Raji (cell line): ENCODE results near the gene PCCA.

Source experiments
- POLR2A ChIP-seq: IDR thresholded peaks from 2 replicates; pipeline ENCODE4 v1.6.1; 2011; ENCODE audit warnings: low read depth, low read length, control low read depth; ENCODE audit not compliant: insufficient read depth

PCCA gene

GRCh38 chr13:100244431-100244830 lies 155.5 kb downstream of the PCCA start:
- TF ChIP-seq POLR2A = no peak

GRCh38 chr13:100245104-100245503 lies 156.2 kb downstream of the PCCA start:
- no peak for TF ChIP-seq POLR2A

GRCh38 chr13:100247937-100248336 lies 159.0 kb downstream of the PCCA start:
- no peak for TF ChIP-seq POLR2A

- TF ChIP-seq POLR2A = no peak
Observed at GRCh38 chr13:100254002-100254401, 165.1 kb downstream of the PCCA start.

- no peak for TF ChIP-seq POLR2A
Observed at GRCh38 chr13:100262404-100262803, 173.5 kb downstream of the PCCA start.

GRCh38 chr13:100266026-100266425 lies 177.1 kb downstream of the PCCA start:
- TF ChIP-seq POLR2A = no peak

- no peak for TF ChIP-seq POLR2A
Observed at GRCh38 chr13:100269837-100270236, 180.9 kb downstream of the PCCA start.

- no peak for TF ChIP-seq POLR2A
Observed at GRCh38 chr13:100273138-100273537, 184.2 kb downstream of the PCCA start.

GRCh38 chr13:100273552-100273951 lies 184.7 kb downstream of the PCCA start:
- TF ChIP-seq POLR2A = no peak

GRCh38 chr13:100274942-100275506 lies 186.1 kb downstream of the PCCA start:
- no peak for TF ChIP-seq POLR2A

GRCh38 chr13:100275746-100276145 lies 186.9 kb downstream of the PCCA start:
- no peak for TF ChIP-seq POLR2A

GRCh38 chr13:100280681-100281080 lies 191.8 kb downstream of the PCCA start:
- no peak for TF ChIP-seq POLR2A

GRCh38 chr13:100290165-100290801 lies 201.4 kb downstream of the PCCA start:
- TF ChIP-seq POLR2A = no peak

GRCh38 chr13:100291624-100292023 lies 202.7 kb downstream of the PCCA start:
- TF ChIP-seq POLR2A = no peak

- TF ChIP-seq POLR2A = no peak
Observed at GRCh38 chr13:100297413-100297812, 208.5 kb downstream of the PCCA start.

- no peak for TF ChIP-seq POLR2A
Observed at GRCh38 chr13:100298116-100298681, 209.3 kb downstream of the PCCA start.

GRCh38 chr13:100298691-100299090 lies 209.8 kb downstream of the PCCA start:
- TF ChIP-seq POLR2A = no peak
